Hindlimb muscle (tissue), 1 donor: ENCODE data around the gene CEACAM16. TPM values are rescaled to one million over a fixed set of nuclear protein-coding genes. Genes with fewer than 3 reads are reported as not detected.

Source experiments
- DNase-seq: peaks from one replicate; pipeline ENCODE4 v3.0.0-alpha.2; 2013
- polyA plus RNA-seq: library from polyadenylated mRNA; unstranded; fragments of 120-200 nt; gene quantifications from one replicate; pipeline ENCODE4 v1.2.1, GENCODE V29; 2013; ENCODE audit not compliant: insufficient read length

The CEACAM16 gene
- polyA plus RNA-seq, 1 donor = 1.0 TPM

- DNase-seq = no peak
These were observed 27.5 kb downstream of the CEACAM16 start for GRCh38 chr19:44726465-44726864.

GRCh38 chr19:44728178-44728577 lies 29.2 kb downstream of the CEACAM16 start:
- no peak for DNase-seq

- no peak for DNase-seq
These were observed 30.6 kb downstream of the CEACAM16 start for GRCh38 chr19:44729516-44730033.

- DNase-seq = no peak
These were observed 32.1 kb downstream of the CEACAM16 start for GRCh38 chr19:44731081-44731480.

- DNase-seq = no peak
These were observed 32.7 kb downstream of the CEACAM16 start for GRCh38 chr19:44731622-44732021.

- DNase-seq = no peak
These were observed 33.5 kb downstream of the CEACAM16 start for GRCh38 chr19:44732235-44733014.

- DNase-seq = no peak
These were observed 35.4 kb downstream of the CEACAM16 start for GRCh38 chr19:44734357-44734756.

- DNase-seq = no peak
These were observed 36.1 kb downstream of the CEACAM16 start for GRCh38 chr19:44735011-44735410.

GRCh38 chr19:44737238-44738071 lies 38.5 kb downstream of the CEACAM16 start:
- DNase-seq = no peak

GRCh38 chr19:44738136-44738535 lies 39.2 kb downstream of the CEACAM16 start:
- no peak for DNase-seq

- DNase-seq = no peak
These were observed 39.9 kb downstream of the CEACAM16 start for GRCh38 chr19:44738603-44739558.

GRCh38 chr19:44740351-44740824 lies 41.4 kb downstream of the CEACAM16 start:
- DNase-seq = no peak

GRCh38 chr19:44741258-44741731 lies 42.3 kb downstream of the CEACAM16 start:
- DNase-seq = no peak

GRCh38 chr19:44741841-44742329 lies 42.9 kb downstream of the CEACAM16 start:
- peak; percentile 95 for DNase-seq

GRCh38 chr19:44742330-44743061 lies 43.5 kb downstream of the CEACAM16 start:
- no peak for DNase-seq

- no peak for DNase-seq
These were observed 46.0 kb downstream of the CEACAM16 start for GRCh38 chr19:44744871-44745332.

GRCh38 chr19:44745341-44745831 lies 46.4 kb downstream of the CEACAM16 start:
- peak; percentile 88 for DNase-seq

GRCh38 chr19:44745887-44746600 lies 47.1 kb downstream of the CEACAM16 start:
- no peak for DNase-seq

GRCh38 chr19:44746616-44746945 lies 47.6 kb downstream of the CEACAM16 start:
- no peak for DNase-seq
